Peyer's patch (tissue), 4 donors: Measurements from ENCODE around the gene DSCAML1.

Experiments
- POLR2A ChIP-seq, 2 donors: fragments of 450-650 bp; IDR thresholded peaks; one replicate each; pipeline ENCODE4 v1.5.1; 2017; ENCODE audit warnings: antibody characterized with exemption in 2 of 2, mild to moderate bottlenecking in 2 of 2, moderate library complexity in 2 of 2
- TF ChIP-seq, protein P1 (sequence below), 6 experiments: fragments of 450-650 bp in 4 of 6; fragments of 200-600 bp in 2 of 6; sonication (generic) in 1 of 6; IDR thresholded peaks; one replicate each; pipeline ENCODE4 v1.5.1; 2017 to 2019; ENCODE audit warnings: antibody characterized with exemption in 6 of 6, mild to moderate bottlenecking in 3 of 6, moderate library complexity in 1 of 6

GRCh38 chr11:117511483-117511930 is 285.5 kb downstream of the DSCAML1 start:
- TF ChIP-seq, protein P1, sequence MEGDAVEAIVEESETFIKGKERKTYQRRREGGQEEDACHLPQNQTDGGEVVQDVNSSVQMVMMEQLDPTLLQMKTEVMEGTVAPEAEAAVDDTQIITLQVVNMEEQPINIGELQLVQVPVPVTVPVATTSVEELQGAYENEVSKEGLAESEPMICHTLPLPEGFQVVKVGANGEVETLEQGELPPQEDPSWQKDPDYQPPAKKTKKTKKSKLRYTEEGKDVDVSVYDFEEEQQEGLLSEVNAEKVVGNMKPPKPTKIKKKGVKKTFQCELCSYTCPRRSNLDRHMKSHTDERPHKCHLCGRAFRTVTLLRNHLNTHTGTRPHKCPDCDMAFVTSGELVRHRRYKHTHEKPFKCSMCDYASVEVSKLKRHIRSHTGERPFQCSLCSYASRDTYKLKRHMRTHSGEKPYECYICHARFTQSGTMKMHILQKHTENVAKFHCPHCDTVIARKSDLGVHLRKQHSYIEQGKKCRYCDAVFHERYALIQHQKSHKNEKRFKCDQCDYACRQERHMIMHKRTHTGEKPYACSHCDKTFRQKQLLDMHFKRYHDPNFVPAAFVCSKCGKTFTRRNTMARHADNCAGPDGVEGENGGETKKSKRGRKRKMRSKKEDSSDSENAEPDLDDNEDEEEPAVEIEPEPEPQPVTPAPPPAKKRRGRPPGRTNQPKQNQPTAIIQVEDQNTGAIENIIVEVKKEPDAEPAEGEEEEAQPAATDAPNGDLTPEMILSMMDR (IDR thresholded peaks at IDR 0.05), result no peak
- TF ChIP-seq POLR2A (IDR thresholded peaks at IDR 0.05), result no peak
